GM18511 (cell line): ENCODE results near the gene ZBTB25.
A peak's percentile ranks its signal among the peaks of the same experiment; 100 is the strongest.

ENCODE experiments used
- ATAC-seq: cut with Tn5 transposase; IDR thresholded peaks from one replicate; pipeline ENCODE4 v1.9.1; 2021; ENCODE audit warnings: mild to moderate bottlenecking, moderate library complexity; ENCODE audit not compliant: unreplicated experiment

ZBTB25 gene

DNA sequence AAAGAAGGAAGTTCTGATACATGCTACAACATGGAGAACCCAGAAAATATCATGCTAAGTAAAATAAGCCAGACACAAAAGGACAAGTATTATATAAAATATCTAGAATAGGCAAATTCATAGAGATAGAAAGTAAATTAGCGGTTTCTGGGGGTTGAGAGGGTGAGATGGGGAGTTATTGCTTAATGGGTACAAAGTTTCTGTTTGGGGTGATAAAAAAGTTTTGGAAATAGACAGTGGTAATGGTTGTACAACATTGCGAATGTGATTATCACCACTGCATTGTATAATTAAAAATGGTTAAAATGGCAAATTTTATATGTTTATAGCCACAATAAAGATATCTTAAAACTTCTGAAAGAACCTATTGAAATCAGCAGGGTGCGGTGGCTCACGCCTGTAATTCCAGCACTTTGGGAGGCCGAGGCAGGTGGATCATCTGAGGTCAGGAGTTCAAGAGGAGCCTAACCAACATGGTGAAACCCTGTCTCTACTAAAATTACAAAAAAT, 15.0 kb downstream of the ZBTB25 start:
- no peak for ATAC-seq

DNA sequence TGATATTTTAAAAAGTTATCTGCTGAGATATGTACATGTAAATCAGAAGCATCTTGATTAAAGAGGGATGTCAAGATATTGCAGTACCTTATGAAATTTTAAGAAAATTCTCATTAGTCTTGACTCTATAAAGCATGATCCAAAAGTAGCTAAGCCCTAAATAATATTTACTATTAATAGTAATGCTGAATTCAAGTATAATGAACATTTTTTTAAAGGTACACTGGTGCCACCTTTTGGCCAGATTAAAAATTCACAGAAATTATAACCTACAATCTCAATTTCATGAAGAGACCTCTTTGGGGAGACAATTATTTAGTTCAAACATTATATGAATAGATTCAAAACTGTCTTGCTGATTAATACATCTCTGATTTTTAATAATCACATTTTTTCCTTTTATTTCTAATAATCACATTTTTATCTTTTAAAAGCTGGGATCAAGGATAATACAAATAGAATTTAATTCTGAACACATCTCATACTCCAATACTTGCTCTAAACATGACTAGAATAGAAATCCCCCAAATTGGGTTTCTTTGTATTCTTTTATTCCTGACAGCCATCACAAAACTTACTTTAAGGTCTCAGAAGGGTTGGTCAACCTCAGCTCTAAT, 24.9 kb downstream of the ZBTB25 start:
- ATAC-seq: no peak

DNA sequence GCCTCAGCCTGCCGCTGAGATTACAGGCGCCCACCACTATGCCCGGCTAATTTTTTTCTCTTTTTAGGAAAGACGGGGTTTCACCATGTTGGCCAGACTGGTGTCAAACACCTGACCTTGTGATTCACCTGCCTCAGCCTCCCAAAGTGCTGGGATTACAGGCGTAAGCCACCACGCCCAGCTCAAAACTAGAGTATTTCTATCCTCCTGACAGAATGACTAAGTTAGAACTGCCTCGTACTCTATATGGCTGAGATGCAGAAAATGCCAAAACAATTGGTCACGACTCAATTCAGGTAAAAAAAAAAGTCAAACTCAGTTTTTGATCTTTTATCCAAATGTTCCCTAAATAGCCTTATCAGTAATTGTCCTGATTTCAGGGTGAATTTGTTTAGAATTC, 27.2 kb downstream of the ZBTB25 start:
- no peak for ATAC-seq

DNA sequence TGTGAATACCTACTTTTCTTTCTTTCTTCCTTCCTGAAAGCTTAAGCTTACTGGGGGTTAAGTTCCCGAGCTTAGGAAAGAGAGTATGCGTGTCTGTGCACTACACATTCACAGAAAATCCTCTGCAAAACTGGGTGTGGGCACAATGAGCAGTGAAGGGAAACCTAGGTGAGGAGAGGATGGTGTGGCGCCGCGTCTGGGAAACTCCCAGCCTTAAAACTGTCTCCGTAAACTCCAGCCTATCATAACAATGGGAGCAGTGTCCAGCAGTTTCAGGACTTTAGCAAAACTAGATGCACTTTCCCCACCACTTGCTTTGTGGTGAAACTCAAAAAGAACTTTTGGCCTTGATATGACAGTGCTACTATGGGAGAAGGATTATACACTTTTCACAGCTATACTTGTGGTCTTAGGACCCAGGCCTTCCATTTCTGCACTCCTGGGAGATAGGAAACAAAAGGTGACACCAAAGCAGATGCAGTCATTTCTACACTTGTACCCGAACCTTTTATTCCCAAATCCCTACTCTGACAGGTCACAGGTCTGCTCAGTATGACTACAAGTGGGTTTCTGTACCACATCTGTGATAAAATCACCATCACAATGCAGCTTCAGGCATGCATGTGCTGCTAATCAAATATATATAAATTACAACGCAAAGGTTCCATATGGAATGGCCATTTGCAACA, 27.9 kb downstream of the ZBTB25 start:
- no peak for ATAC-seq

DNA sequence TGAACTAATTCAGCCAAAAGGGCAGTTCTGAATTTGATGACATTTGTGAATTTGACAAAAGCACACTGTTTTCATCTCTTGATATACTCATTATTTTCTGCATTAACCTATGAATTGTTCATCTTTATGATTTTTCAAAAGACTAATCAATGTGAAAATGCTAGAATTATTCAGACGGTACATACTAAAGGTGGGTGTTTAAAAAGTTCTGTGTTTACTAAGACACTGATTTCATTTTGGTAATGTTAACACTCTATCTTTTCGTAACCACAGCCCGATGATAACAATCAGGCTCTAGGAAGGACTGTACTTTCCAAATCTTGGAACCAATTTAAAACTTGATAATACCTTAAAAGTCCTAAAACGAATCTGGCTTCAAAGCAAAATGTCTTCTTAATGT, 28.9 kb downstream of the ZBTB25 start:
- no peak for ATAC-seq

DNA sequence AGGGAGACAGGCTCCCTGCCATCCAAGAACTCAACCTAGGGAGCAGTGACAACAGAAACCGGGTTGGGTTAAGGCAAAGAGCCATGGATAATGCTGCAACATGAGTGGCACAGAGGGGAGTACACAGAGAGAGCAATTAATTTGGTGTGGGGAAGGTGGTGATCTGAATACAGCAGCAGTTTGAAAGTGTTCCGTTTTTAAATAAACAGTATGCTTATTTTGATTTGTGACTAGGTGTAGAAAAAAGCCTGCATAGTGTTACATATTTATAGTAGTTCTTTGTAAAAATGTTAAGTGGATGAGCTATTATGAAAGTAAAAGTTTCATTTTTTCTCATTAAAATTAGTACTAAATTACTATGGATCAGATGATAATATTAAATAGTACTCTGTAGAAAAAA, 29.6 kb downstream of the ZBTB25 start:
- ATAC-seq: no peak

DNA sequence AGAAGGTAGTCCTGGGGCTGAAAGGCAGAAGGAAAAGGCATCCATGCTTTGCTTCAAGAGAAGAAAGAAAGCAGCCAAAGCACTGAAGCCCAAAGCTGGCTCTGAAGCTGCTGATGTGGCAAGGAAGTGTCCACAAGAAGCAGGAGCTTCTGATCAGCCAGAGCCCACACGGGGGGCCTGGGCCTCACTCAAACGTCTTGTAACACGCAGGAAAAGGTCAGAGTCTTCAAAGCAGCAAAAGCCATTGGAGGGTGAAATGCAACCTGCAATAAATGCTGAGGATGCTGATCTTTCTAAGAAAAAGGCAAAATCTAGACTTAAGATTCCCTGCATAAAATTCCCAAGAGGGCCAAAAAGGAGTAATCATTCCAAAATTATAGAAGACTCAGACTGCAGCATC, 35.2 kb downstream of the ZBTB25 start:
- no peak for ATAC-seq

DNA sequence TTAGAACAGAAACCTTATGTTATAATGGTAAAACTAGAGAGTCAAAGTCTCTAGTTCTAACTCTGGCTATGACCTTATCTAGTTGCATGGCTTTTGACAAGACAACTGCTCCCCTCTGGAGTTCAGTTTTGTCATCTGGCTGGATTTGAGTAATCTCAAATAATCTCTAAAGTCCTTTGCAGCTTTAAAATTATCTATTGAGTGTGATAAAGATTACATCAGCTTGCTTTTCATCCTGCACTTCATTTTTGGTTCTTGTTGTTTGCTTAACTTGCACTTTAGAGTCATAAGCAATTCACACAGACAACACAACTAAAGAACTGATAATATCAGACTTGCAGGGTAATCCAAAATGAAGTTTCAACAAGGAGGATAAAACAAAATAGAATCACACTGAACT, 36.1 kb downstream of the ZBTB25 start:
- no peak for ATAC-seq

DNA sequence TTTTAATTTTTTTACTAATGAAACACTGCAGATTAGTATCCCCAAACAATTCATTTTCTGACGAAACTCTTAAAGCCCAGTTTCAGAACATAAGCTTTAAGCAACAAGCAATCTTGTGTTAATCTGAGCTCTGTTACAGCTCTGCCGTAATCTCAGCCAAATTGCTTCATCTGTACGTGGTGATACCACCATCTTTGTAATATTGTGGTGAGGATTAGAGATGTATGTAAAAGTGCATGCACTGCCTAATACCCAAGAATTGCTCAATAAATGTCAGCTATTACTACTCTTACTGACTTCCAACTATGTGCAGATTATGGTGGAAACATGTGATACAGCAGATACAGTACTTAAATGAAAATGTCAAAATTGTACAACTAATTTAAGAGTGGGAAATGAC, 36.5 kb downstream of the ZBTB25 start:
- ATAC-seq: no peak

DNA sequence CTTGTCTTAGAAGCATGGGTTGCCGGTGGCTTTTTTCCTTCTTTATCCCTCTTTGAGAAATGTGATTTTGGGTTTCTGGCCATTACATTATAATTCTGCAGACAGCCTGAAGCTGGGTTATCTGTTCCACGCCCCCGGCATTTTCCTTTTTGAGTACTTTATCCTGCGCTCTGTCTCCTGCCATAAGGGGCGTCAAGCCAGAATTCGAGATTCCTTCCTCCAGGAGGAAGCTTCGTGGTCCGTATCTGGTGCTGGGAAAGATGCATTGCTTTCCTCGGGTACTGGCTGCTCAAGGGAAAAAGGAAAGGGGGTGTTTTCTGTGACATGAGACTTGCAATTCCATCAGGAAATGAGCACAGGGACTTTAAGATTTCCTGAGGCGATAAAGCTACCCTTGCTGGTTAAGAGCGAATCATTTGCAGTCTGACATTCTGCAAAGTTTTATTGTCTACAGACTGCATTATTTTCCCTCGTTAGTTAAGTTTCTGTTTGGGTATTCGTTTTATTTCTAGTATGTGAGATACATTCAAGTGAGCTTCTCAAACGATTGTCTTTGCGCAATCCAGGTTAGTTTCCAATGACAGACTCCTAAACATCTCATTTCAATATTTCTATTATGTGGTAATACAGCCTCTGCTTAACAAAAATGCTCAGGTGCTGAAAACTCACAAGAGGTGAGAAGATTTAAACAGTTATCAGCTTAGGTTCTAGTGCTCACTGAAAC, 37.6 kb downstream of the ZBTB25 start:
- peak; percentile 11 for ATAC-seq

DNA sequence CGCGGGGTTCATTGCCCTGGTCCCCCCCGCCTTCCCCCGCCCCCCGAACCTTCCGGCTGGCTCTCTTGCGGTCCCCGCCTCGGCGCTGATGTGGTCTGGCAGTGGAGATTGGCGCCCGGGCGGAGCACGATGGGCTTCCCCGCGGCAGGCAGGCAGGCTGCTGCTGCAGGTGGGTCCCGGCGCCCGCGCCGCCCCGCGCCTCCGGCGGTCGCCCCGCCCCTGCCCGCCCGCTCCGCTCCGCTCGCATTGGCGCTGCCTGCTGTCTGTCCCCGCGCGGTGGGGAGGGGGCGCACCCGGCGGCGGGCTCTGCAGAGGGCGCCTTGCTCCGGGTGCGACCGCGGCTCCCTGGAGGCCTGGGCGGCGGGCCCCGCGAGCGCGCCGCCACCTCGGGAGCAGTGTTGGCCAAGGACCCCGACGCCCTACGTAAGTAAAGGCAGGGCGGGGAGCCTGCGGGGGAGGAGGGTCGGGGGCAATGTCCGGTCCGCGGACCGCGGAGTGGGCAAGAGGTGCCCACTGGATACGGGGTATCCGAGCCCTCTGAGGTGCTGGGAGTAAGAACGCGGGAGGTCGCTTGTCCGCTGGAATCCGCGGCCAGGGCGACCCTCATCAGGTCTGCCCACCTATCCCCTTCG, 38.3 kb downstream of the ZBTB25 start, which contains the start of gene AKAP5:
Gene AKAP5 (plus strand): TSS at position 309 of the 632 bp plus-strand sequence. CDS start 2,896 bp downstream, outside the sequence.
- ATAC-seq: peak; percentile 67

DNA sequence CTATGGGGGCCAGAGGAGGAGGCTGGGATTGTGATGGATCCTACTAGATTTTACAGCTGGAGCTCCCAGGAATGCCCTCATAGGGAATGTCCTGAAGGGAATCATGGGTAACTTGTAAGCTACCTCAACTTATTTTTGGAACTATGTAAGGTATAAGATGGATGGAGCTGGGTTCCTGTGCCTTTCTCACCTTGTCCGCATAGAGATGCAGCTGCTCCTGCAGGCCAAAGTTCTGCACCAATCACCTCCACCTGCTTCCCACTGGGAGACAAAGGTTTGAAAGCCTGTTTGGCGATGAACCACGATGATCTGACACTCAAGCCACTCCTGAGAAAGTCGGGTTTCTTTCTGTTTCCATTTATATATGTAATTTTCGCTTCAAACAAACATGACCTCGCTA, 39.0 kb downstream of the ZBTB25 start:
- peak; percentile 5 for ATAC-seq

DNA sequence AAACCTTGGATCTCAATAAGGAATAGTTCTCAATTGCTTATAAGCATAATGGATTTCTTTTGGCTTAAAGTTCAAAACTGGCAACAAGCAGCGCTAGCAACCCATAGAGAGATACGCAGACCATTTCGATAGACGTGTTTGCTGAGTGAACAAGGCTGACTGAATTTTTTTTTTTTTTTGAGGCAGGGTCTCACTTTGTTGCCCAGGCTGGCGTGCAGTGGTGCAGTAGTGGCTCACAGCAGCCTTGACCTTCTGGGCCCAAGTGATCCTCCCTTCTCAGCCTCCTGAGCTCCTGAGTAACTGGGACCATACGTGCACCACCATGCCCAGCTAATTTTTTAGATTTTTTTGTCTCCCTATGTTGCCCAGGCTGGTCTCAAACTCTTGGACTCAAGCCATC, 39.8 kb downstream of the ZBTB25 start:
- ATAC-seq: no peak

DNA sequence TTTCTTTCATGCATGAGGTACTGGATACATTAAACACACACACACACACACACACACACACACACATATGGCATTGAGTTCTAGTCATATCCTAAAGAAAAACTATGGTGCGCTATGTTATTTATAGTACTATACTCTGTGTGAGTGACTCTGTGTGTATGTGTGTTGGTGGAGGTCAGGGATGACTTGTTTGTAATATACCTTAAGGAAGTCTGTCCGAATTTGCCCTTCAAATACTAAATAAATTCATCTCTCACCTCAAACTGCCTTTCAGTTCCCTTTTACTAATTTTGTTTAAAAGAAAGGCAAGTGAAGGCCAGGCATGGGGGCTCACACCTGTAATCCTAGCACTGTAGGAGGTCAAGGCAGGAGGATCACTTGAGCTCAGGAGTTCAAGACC, 40.4 kb downstream of the ZBTB25 start:
- ATAC-seq: peak; percentile 48

DNA sequence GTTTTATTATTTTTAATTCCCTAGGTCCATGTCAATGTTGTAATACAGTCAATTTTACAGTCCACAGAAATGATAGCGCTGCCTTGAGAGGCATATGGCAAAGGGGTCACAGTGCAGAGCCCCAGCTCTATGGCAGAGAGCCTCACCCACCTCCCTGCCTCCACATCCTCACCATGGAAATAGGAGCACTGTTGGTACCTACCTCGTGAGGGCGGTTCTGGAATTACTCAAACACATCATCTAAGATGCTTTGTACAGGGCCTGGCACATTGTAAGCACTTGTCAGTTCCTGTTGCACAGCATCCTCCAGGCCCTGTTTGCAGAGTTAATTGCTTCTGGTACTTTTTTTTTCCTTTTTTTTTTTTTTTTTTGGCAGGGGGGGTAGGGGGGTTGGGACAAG, 42.4 kb downstream of the ZBTB25 start:
- no peak for ATAC-seq

DNA sequence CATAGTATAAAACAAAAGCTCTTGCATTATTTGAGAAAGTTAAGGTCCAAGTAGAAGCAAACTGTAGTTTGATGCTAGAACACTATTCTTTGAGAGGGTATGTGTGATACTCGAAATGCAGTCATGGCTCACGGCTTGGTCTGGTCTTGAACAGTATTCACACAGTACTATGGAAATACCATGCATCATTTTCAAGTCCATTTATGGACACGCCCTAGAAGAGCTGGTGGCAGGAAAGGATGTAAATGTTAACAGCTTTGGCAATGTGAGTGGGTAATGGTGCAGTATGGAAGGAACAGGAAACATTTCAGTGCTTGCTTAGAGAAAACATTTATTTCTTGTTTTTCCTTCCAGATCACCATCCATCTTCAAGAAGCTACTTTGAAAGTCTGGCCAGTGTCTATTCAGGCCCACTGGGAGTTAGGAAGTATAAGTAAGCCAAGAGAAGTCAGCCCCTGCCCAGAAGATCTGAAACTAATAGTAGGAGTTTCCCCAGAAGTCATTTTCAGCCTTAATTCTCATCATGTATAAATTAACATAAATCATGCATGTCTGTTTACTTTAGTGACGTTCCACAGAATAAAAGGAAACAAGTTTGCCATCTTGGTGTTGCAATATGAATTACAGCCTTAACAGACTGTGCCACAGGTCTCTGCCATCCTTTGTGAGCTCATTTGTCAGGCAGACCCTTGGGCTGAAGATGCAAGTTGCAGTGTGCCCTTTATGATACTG, 44.1 kb downstream of the ZBTB25 start:
- no peak for ATAC-seq

DNA sequence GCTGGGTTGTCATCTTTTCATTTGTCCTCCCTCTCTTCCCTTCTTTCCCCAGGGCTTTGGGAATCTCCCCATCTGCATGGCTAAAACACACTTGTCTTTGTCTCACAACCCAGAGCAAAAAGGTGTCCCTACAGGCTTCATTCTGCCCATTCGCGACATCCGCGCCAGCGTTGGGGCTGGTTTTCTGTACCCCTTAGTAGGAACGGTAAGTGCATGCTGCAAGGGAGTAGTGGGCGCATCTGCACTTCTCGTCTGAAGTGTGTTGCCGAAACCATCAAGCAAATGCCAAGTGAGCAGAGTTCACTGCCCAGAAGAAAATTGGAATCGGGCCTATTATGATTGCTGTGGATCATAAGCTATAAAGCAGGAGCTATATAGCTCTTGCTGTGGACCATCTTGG, 49.0 kb downstream of the ZBTB25 start:
- ATAC-seq: no peak

DNA sequence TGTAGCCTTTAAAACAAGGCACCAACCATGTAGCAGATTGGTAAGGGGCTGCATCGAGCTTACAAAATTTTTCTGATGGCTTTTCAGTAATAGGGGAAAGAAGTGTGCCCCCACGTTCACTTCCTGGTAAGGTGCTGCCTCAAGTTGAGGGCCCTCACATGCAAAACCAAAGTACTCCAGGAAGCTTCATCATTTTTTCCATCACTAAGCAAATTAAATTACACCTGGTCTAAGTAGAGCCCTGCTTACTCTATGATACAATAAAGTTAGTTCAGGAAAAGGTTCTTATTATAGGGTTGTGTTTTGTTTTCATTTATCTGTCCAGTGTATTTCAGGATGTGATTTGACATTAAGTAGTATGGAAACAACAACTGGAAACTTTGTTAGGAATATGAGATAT, 53.4 kb downstream of the ZBTB25 start:
- ATAC-seq: no peak

DNA sequence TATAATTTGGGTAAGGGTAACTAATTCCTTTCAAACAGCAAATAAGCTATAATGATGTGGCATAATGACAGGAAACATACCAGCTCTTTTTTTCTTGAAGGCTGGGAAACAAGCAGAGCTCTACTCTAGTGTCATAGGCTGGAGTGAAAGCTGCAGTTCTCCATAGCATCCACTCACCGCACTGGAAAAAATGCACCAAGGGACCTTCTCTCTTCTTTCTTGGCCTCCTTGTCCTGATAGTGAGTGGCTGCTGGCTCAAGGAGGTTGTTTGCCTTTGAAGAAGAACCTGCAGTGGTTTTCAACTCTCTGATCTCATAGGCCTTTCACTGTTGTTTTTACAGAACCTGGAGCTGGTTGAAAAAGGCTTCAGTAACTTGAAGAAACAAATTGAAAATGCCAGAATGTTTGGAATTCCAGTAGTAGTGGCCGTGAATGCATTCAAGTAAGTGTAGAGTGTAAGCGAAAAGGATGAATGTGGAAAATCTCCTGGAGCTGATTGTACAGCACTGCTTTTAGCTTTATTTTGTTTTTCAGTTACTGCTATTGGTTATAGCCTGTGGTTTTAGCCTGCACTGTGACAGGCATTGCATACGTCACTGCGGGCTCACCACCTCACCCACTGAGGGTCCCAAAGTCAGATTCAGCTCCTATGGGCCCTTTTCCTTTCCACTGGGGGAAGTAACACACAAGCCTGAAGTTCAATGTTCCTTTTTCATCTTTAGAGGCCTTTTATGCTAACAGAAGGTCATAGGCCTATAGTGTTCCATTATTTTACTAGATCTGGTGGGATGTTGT, 55.6 kb downstream of the ZBTB25 start:
- no peak for ATAC-seq
